ENCODE measurements around the gene AUTS2.

AUTS2 gene

DNA sequence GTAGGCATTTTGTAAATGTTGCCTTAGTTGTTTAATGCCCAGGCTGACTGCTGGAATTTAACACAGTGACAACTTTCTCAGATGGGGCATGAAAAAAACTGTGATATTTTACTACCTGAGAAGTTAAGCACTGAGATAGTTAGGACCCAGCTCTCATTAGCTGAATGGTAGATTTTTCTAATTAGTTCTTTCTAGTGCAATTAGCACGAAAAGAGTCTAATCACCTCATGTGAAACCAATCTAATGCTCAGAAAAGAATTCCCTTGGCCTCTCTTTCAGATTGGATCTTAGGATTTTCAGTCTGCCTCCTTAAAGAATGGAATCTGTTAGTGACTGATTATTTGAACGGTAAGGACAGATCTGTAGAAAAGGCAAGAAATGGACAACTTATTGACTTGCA is 743.2 kb downstream of the AUTS2 start:
- TF ChIP-seq, protein P1, sequence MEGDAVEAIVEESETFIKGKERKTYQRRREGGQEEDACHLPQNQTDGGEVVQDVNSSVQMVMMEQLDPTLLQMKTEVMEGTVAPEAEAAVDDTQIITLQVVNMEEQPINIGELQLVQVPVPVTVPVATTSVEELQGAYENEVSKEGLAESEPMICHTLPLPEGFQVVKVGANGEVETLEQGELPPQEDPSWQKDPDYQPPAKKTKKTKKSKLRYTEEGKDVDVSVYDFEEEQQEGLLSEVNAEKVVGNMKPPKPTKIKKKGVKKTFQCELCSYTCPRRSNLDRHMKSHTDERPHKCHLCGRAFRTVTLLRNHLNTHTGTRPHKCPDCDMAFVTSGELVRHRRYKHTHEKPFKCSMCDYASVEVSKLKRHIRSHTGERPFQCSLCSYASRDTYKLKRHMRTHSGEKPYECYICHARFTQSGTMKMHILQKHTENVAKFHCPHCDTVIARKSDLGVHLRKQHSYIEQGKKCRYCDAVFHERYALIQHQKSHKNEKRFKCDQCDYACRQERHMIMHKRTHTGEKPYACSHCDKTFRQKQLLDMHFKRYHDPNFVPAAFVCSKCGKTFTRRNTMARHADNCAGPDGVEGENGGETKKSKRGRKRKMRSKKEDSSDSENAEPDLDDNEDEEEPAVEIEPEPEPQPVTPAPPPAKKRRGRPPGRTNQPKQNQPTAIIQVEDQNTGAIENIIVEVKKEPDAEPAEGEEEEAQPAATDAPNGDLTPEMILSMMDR (IDR thresholded peaks at IDR 0.05; ENCODE audit: insufficient read depth, low read length, missing control alignments), result no peak
- H3K4me3 ChIP-seq (ENCODE audit: low read depth, low read length), result no peak overlapping the region
- POLR2A ChIA-PET, result no interaction called here
- CTCF ChIA-PET, result no interaction called here
- DNase-seq (ENCODE audit: low read depth, low spot score), result no peak

DNA sequence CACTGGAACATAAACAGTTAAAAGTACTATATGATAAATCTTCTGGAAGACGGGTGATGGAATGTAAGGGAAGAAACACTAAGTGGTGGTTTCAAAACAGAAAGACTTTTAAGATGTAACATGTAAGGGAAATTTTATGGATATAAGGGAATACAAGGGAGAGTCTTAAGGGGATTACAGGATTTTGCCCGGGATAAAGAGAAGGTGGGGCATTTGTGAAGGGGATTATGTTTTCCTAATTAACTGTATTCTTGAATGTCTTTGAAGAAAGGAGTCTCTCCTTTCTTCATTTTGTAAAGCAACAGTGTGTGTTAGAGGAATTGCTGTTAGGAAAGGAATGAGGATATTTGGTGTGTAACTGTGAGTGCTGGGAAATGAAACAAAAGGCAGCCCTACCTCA is 745.2 kb downstream of the AUTS2 start:
- ChIA-PET CTCF (no interaction called here), POLR2A (no interaction called here)
- H3K4me3 ChIP-seq (ENCODE audit: low read depth, low read length), result no peak overlapping the region
- TF ChIP-seq, protein P1 (IDR thresholded peaks at IDR 0.05; ENCODE audit: insufficient read depth, low read length, missing control alignments), result no peak
- no peak for DNase-seq (ENCODE audit: low read depth, low spot score)

DNA sequence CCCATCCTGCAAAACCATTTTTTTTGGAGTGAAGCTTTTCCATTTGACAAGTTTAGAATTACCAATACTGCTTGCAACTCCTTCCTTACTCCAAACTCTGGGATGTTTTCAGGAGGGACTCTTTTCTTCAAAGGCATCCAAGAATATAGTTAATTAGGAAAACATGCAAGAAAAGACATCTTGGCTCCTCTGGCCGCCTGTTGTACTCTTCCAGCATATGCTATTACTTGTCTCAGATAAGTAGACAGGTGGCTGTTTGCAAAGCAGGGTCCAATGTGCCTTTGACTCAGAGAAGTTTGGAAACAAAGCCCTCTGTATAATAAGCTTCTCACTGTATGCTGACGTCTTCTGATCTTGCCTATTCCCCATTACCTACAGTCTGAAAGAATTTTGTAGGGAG is 746.5 kb downstream of the AUTS2 start:
- ChIA-PET POLR2A (no interaction called here), CTCF (no interaction called here)
- no peak for DNase-seq (ENCODE audit: low read depth, low spot score)
- H3K4me3 ChIP-seq (ENCODE audit: low read depth, low read length), result no peak overlapping the region
- TF ChIP-seq, protein P1 (IDR thresholded peaks at IDR 0.05; ENCODE audit: insufficient read depth, low read length, missing control alignments), result no peak

DNA sequence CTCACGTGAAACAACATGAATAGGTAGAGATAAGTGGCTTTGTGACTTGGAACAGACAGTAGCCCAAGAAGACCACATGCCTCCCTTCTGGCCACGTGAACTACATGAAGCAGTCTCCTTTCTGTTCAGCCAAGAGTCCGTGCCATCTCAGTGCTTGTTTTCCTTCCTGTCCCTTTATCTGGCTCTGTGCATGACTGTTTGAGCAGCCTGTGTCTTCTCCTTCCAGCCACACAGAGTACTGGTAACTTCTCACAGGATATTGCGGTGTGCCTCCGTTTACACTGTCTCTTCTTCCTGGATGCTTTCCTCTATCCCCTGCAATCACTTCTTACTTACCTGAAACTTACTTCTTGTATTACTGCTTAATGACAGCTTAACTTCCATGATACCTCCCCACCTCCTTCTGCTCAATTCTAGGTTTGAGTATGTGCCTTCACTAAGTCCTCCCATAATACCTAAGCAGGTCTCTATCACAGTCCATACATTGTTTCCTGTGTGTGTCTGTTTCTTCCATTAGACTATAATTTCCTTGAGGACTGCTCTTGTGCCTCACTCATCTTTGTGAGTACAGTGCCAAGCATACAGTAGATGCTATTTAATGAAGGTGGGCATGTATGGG is 748.7 kb downstream of the AUTS2 start:
- no peak overlapping the region for H3K4me3 ChIP-seq (ENCODE audit: low read depth, low read length)
- ChIA-PET POLR2A (no interaction called here), CTCF (no interaction called here)
- DNase-seq (ENCODE audit: low read depth, low spot score), result no peak
- TF ChIP-seq, protein P1 (IDR thresholded peaks at IDR 0.05; ENCODE audit: insufficient read depth, low read length, missing control alignments), result no peak

DNA sequence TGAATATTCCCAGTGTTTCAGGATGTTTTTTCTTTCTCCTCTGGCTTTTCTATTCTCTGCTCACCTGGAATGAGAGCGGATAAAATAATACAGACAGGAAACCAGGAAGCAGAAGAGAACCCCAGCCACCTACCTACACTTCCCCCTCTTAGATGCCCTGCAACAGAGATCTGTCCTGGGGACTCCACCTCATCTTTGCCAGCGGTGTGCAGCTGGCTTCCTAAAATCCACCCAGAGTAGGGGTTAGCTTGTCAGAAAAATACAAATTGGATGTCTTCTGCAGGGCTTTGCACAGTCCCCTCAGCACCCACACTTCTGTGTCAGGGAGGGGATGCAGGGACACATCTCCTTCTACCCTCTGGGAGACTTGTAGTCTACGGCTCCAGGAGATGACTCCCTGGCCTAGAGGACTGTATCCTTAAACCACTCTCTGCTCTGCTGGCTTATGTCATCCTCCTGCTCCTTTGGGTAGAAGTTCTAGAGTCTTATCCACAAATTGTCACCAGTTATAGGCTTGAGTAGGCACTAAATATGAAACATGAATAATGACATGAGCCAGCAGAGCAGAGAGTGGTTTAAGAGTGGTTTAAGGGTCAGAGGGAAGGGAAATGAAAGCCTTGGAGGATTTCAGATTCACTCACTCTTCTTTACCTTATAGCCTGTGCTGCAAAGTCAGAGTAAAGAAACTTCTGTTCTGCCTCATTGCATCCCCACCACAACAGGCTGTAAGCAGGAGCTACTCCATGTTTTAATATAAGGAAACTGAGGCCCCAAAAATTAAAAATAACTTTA is 749.4 kb downstream of the AUTS2 start:
- TF ChIP-seq, protein P1 (IDR thresholded peaks at IDR 0.05; ENCODE audit: insufficient read depth, low read length, missing control alignments), result no peak
- CTCF ChIA-PET, result no interaction called here
- no peak for DNase-seq (ENCODE audit: low read depth, low spot score)
- POLR2A ChIA-PET, result no interaction called here
- no peak overlapping the region for H3K4me3 ChIP-seq (ENCODE audit: low read depth, low read length)

DNA sequence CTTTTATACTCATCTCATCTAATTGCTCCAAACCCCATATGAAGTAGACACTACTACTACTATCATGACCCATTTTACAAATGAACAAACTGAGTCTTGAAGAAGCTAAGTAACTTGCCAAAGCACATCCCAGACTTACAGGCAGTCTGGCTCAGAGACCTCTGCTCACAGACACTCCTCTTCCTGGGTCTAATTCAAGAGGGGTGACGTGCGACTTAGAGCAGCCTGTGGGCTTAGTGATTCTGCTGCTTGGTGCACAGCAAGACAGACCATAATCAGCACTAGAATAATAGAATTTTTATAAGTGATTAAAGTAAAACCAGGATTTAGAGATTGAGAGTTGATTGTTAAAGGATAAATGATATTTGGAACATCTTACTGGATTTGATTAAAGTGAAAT is 750.8 kb downstream of the AUTS2 start:
- ChIA-PET POLR2A (no interaction called here), CTCF (no interaction called here)
- no peak for DNase-seq (ENCODE audit: low read depth, low spot score)
- TF ChIP-seq, protein P1 (IDR thresholded peaks at IDR 0.05; ENCODE audit: insufficient read depth, low read length, missing control alignments), result no peak
- no peak overlapping the region for H3K4me3 ChIP-seq (ENCODE audit: low read depth, low read length)
